G401.6 (cell line): ENCODE measurements around the gene RASGRP2.

Experiments used
- FAIRE-seq: peaks from 2 replicates; lab custom pipeline; 2012; peaks lifted over from hg19 to GRCh38; lab: Jason Lieb, UNC

Gene RASGRP2

GRCh38 chr11:64755681-64756361 lies 11.9 kb upstream of the RASGRP2 start:
- FAIRE-seq: no peak

- FAIRE-seq: no peak
These were observed 11.1 kb upstream of the RASGRP2 start for GRCh38 chr11:64754919-64755662.

GRCh38 chr11:64754124-64754918 lies 10.4 kb upstream of the RASGRP2 start:
- no peak for FAIRE-seq

GRCh38 chr11:64753380-64754123 lies 9.6 kb upstream of the RASGRP2 start:
- FAIRE-seq: no peak

GRCh38 chr11:64753019-64753379 lies 9.1 kb upstream of the RASGRP2 start:
- FAIRE-seq: no peak

GRCh38 chr11:64752175-64752970 lies 8.4 kb upstream of the RASGRP2 start:
- no peak for FAIRE-seq

- FAIRE-seq: no peak
These were observed 7.6 kb upstream of the RASGRP2 start for GRCh38 chr11:64751580-64751979.

GRCh38 chr11:64751136-64751535 lies 7.2 kb upstream of the RASGRP2 start:
- FAIRE-seq: no peak

- FAIRE-seq: no peak
These were observed 6.6 kb upstream of the RASGRP2 start for GRCh38 chr11:64750361-64751054.

- FAIRE-seq: no peak
These were observed 4.2 kb upstream of the RASGRP2 start for GRCh38 chr11:64747961-64748665.

GRCh38 chr11:64746486-64746885 lies 2.5 kb upstream of the RASGRP2 start:
- no peak for FAIRE-seq

- FAIRE-seq: no peak
These were observed 1.8 kb upstream of the RASGRP2 start for GRCh38 chr11:64745521-64746328.

- no peak for FAIRE-seq
These were observed 1.2 kb upstream of the RASGRP2 start for GRCh38 chr11:64745189-64745520.

GRCh38 chr11:64744544-64745188 lies 724 bp upstream of the RASGRP2 start:
- no peak for FAIRE-seq

GRCh38 chr11:64742889-64743590 lies 902 bp downstream of the RASGRP2 start:
- no peak for FAIRE-seq

- FAIRE-seq: no peak
These were observed 1.7 kb downstream of the RASGRP2 start for GRCh38 chr11:64742087-64742888.

- FAIRE-seq: no peak
These were observed 2.4 kb downstream of the RASGRP2 start for GRCh38 chr11:64741375-64742086.
